Measurements from ENCODE around the gene POLR1C. TPM values are rescaled to one million over a fixed set of nuclear protein-coding genes. Genes with fewer than 3 reads are reported as not detected.
"Not testable (repeated sequence)": the region's sequence is repeated elsewhere in the genome, so short reads cannot be mapped to it uniquely, and the experiment has no call there.

The POLR1C gene
- total RNA-seq, 1 donor from 2014 or later, result 27.7 TPM

- no peak for FAIRE-seq
- no peak for DNase-seq (ENCODE audit: low spot score in 2 of 2)
Observed at GRCh38 chr6:43508481-43509141, 8.3 kb upstream of the POLR1C start.

- DNase-seq (ENCODE audit: low spot score in 2 of 2) (no peak), FAIRE-seq (no peak)
Observed at GRCh38 chr6:43509142-43509983, 7.5 kb upstream of the POLR1C start.

- no peak for FAIRE-seq
- peak; percentile 90 to 91 for DNase-seq (ENCODE audit: low spot score in 2 of 2)
Observed at GRCh38 chr6:43509984-43510826, 6.7 kb upstream of the POLR1C start, which contains the start of gene LRRC73. Gene LRRC73, minus strand, starts transcription at chr6:43510346. Its CDS starts 561 bp downstream, at chr6:43509785.

GRCh38 chr6:43510827-43511163 lies 6.1 kb upstream of the POLR1C start:
- FAIRE-seq, result no peak
- no peak for DNase-seq (ENCODE audit: low spot score in 2 of 2)

- no peak for DNase-seq (ENCODE audit: low spot score in 2 of 2)
- no peak for FAIRE-seq
Observed at GRCh38 chr6:43511824-43512415, 5.0 kb upstream of the POLR1C start.

GRCh38 chr6:43515808-43516207 lies 1.1 kb upstream of the POLR1C start:
- no peak for FAIRE-seq
- no peak for DNase-seq (ENCODE audit: low spot score in 2 of 2)

GRCh38 chr6:43516367-43516696 lies 557 bp upstream of the POLR1C start:
- no peak for DNase-seq (ENCODE audit: low spot score in 2 of 2)
- no peak for FAIRE-seq

GRCh38 chr6:43517505-43518357 lies 842 bp downstream of the POLR1C start:
- DNase-seq (ENCODE audit: low spot score in 2 of 2) (no peak), FAIRE-seq (no peak)

- DNase-seq (ENCODE audit: low spot score in 2 of 2), result no peak
- FAIRE-seq, result no peak
Observed at GRCh38 chr6:43520097-43520496, 3.2 kb downstream of the POLR1C start.

GRCh38 chr6:43521836-43522235 lies 4.9 kb downstream of the POLR1C start:
- FAIRE-seq (no peak), DNase-seq (ENCODE audit: low spot score in 2 of 2) (no peak)

GRCh38 chr6:43522547-43523261 lies 5.8 kb downstream of the POLR1C start:
- FAIRE-seq, result no peak
- no peak for DNase-seq (ENCODE audit: low spot score in 2 of 2)

- DNase-seq (ENCODE audit: low spot score in 2 of 2) (no peak), FAIRE-seq (no peak)
Observed at GRCh38 chr6:43523284-43523683, 6.4 kb downstream of the POLR1C start.

- DNase-seq (ENCODE audit: low spot score in 2 of 2) (no peak), FAIRE-seq (no peak)
Observed at GRCh38 chr6:43524483-43524961, 7.6 kb downstream of the POLR1C start.

- FAIRE-seq (no peak), DNase-seq (ENCODE audit: low spot score in 2 of 2) (no peak)
Observed at GRCh38 chr6:43532201-43532600, 15.3 kb downstream of the POLR1C start.

- not testable (repeated sequence) for DNase-seq (ENCODE audit: low spot score in 2 of 2); FAIRE-seq
Observed at GRCh38 chr6:43538986-43539385, 22.1 kb downstream of the POLR1C start.

GRCh38 chr6:43539409-43539808 lies 22.5 kb downstream of the POLR1C start:
- not testable (repeated sequence) for DNase-seq (ENCODE audit: low spot score in 2 of 2); FAIRE-seq

- no peak for DNase-seq (ENCODE audit: low spot score in 2 of 2)
- FAIRE-seq, result no peak
Observed at GRCh38 chr6:43540507-43540906, 23.6 kb downstream of the POLR1C start.

- DNase-seq (ENCODE audit: low spot score in 2 of 2) (no peak), FAIRE-seq (no peak)
Observed at GRCh38 chr6:43541774-43542471, 25.0 kb downstream of the POLR1C start.
